ENCODE data around the gene CRISPLD2. TPM values are rescaled to one million over a fixed set of nuclear protein-coding genes. Genes with fewer than 3 reads are reported as not detected.
"Not testable (repeated sequence)": the region's sequence is repeated elsewhere in the genome, so short reads cannot be mapped to it uniquely, and the experiment has no call there.

CRISPLD2 gene
- total and polyA plus RNA-seq, 12 donors, result 7.9 to 48.1 (median 15.2) TPM

- Histone ChIP-seq H3K36me3 (peaks cover 0 to 92% (median 5%) of the 10 kb centered on the region in 9 donors), H3K27me3 (peaks cover 0 to 4% (median 0%) of the 10 kb centered on the region in 7 donors), H3K4me1 (no peaks in the 10 kb centered on the region), H3K4me3 (no peak overlapping the region), H3K9me3 (no peaks in the 10 kb centered on the region), H3K27ac (no peak overlapping the region)
- 85 to 88% methylated on average over 18 of the region's 18 CpGs for WGBS, 2 donors
- no peak for DNase-seq
- peak in 1 of 8 donors; percentile 18 for ATAC-seq
- intact Hi-C loops (cut with DNase I), result loop anchor here in 1 of 10 donors (10.0 kb wide), 1 partner anchor 87 kb away; no protein-coding TSS in a partner anchor
- no peak for TF ChIP-seq CTCF (IDR thresholded peaks at IDR 0.05)
Measured at GRCh38 chr16:84851192-84852127, 31.7 kb downstream of the CRISPLD2 start.

DNA sequence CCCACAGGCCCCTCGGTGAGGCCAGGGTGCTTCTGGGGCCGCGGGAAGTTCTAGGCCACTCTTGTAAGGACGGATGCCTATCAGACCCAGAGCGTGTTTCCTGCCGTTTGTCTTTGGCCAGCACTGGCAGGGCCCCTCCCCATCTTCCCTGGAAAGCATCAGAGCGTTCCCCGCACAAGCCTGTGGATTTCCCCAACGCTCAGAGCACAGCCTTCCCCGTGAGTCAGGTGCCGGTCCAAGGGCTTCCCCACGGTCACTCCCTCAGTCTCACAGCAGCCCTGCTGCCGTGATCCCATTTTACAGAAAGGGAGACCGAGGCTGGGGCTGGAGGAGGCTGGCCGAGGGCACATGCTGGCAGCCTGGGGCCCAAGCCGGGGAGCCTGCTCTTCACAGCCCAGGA lies 33.7 kb downstream of the CRISPLD2 start:
- Histone ChIP-seq H3K27me3 (peaks cover 0 to 2% (median 0%) of the 10 kb centered on the region in 7 donors), H3K4me1 (no peaks in the 10 kb centered on the region), H3K27ac (no peak overlapping the region), H3K36me3 (peaks cover 0 to 94% (median 5%) of the 10 kb centered on the region in 9 donors), H3K4me3 (no peak overlapping the region), H3K9me3 (peaks cover 0 to 2% (median 0%) of the 10 kb centered on the region in 11 donors)
- ATAC-seq (peak in 1 of 8 donors; percentile 19), DNase-seq (no peak)
- 65 to 68% methylated on average over 16 of the region's 16 CpGs for WGBS, 2 donors
- TF ChIP-seq CTCF (IDR thresholded peaks at IDR 0.05), result no peak
- intact Hi-C loops (cut with DNase I), result loop anchor here in 1 of 10 donors (10.0 kb wide), 1 partner anchor 89 kb away; no protein-coding TSS in a partner anchor

- H3K27me3 ChIP-seq, result no peaks in the 10 kb centered on the region
Measured at GRCh38 chr16:84854759-84855158, 35.0 kb downstream of the CRISPLD2 start.

DNA sequence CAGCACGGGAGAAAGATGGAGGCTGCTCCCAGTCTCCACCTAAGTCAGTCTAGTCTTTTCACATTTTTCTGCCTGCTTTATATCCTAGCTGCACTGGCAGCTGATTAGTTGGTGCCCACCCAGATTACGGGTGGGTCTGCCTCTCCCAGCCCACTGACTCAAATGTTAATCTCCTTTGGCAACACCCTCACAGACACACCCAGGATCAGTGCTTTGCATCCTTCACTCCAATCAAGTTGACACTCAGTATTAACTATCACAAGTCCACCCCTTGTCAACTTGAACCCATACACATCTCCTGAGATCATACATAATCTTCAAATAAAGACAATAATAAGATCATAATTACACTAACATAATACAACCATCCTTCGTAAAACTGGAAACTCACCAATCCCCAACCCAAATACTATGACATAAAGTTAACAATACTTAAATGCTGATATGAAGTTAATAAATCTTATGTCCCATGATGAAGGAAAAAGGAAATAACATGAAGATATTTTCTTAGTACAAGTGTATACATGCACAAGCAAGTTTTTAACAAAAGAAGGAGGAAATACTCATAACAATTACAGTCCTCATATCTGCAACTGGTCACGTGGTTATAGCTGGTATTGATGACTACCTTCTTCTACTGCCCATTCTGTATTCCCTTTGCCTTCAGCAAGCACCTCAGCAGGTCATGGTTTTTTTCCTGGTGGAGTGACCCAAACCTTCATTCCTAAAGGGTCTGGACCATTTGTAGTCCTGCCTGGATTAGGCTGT lies 35.8 kb downstream of the CRISPLD2 start:
- WGBS, 2 donors, result 88 to 95% methylated on average over 4 of the region's 4 CpGs
- ATAC-seq, result not testable (repeated sequence)
- peaks cover 0 to 23% (median 15%) of the 10 kb centered on the region in 11 donors for H3K9me3 ChIP-seq

More at GRCh38 chr16:84854759-84855158, 35.0 kb downstream of the CRISPLD2 start:
- no peak for ATAC-seq
- TF ChIP-seq CTCF (IDR thresholded peaks at IDR 0.05), result no peak
- no peak overlapping the region for H3K4me3 ChIP-seq
- intact Hi-C loops (cut with DNase I), result loop anchor here in 1 of 10 donors (10.0 kb wide), 1 partner anchor 90 kb away; no protein-coding TSS in a partner anchor
- peaks cover 0 to 94% (median 5%) of the 10 kb centered on the region in 9 donors for H3K36me3 ChIP-seq
- no peaks in the 10 kb centered on the region for H3K4me1 ChIP-seq
- 86 to 89% methylated on average over 11 of the region's 11 CpGs for WGBS, 2 donors
- peaks cover 0 to 14% (median 9%) of the 10 kb centered on the region in 11 donors for H3K9me3 ChIP-seq
- H3K27ac ChIP-seq, result no peak overlapping the region
- DNase-seq, result no peak

GRCh38 chr16:84856203-84856581 lies 36.4 kb downstream of the CRISPLD2 start:
- Histone ChIP-seq H3K9me3 (peaks cover 0 to 28% (median 15%) of the 10 kb centered on the region in 11 donors), H3K36me3 (peaks cover 0 to 96% (median 0%) of the 10 kb centered on the region in 9 donors)
- H3K27me3 ChIP-seq, DNase-seq, H3K4me3 ChIP-seq, H3K4me1 ChIP-seq, ATAC-seq, H3K27ac ChIP-seq: not testable (repeated sequence)
- intact Hi-C loops (cut with DNase I), result loop anchor here in 1 of 10 donors (10.0 kb wide), 1 partner anchor 91 kb away; no protein-coding TSS in a partner anchor
- WGBS, 2 donors, result 93% methylated on average over 3 of the region's 3 CpGs

More for the DNA sequence above, 35.8 kb downstream of the CRISPLD2 start:
- H3K27ac ChIP-seq, DNase-seq, H3K27me3 ChIP-seq, H3K4me1 ChIP-seq, H3K4me3 ChIP-seq: not testable (repeated sequence)
- intact Hi-C loops (cut with DNase I), result loop anchor here in 1 of 10 donors (10.0 kb wide), 1 partner anchor 91 kb away; no protein-coding TSS in a partner anchor
- H3K36me3 ChIP-seq, result peaks cover 0 to 96% (median 5%) of the 10 kb centered on the region in 9 donors

- ATAC-seq, H3K4me1 ChIP-seq, H3K27me3 ChIP-seq, H3K4me3 ChIP-seq, DNase-seq, H3K27ac ChIP-seq: not testable (repeated sequence)
- WGBS, 2 donors, result 94% methylated on average over 5 of the region's 5 CpGs
- intact Hi-C loops (cut with DNase I), result loop anchor here in 1 of 10 donors (10.0 kb wide), 1 partner anchor 92 kb away; no protein-coding TSS in a partner anchor
- Histone ChIP-seq H3K9me3 (peaks cover 0 to 28% (median 15%) of the 10 kb centered on the region in 11 donors), H3K36me3 (peaks cover 0 to 96% (median 0%) of the 10 kb centered on the region in 9 donors)
Measured at GRCh38 chr16:84856811-84857210, 37.0 kb downstream of the CRISPLD2 start.

Data from heart right ventricle (tissue), 16 donors.